GM18519 (cell line): ENCODE measurements around the gene PDYN.

ENCODE experiments used
- ATAC-seq: cut with Tn5 transposase; IDR thresholded peaks from one replicate; pipeline ENCODE4 v1.9.1; 2021; ENCODE audit warnings: mild to moderate bottlenecking, moderate library complexity; ENCODE audit not compliant: unreplicated experiment, low FRiP score

The PDYN gene

DNA sequence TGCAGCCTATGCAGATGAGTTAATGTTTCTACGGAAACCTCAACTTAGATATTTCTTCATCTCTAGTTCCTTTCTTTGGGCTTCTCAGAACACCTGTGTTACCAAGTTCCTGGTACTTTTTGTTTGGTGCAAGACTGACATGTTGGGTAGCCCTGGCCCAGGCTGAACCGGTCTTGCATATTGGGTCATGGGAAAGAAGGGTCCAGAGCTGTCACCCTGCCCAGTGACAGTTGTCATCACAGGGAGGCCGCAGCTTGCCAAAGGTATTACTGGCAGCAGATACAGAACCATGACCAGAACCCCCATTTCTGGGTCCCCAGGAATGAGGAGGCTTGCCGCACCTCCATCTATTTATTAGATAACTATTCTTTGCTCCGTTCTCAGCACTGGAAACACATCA, 40.2 kb downstream of the PDYN start:
- no peak for ATAC-seq

DNA sequence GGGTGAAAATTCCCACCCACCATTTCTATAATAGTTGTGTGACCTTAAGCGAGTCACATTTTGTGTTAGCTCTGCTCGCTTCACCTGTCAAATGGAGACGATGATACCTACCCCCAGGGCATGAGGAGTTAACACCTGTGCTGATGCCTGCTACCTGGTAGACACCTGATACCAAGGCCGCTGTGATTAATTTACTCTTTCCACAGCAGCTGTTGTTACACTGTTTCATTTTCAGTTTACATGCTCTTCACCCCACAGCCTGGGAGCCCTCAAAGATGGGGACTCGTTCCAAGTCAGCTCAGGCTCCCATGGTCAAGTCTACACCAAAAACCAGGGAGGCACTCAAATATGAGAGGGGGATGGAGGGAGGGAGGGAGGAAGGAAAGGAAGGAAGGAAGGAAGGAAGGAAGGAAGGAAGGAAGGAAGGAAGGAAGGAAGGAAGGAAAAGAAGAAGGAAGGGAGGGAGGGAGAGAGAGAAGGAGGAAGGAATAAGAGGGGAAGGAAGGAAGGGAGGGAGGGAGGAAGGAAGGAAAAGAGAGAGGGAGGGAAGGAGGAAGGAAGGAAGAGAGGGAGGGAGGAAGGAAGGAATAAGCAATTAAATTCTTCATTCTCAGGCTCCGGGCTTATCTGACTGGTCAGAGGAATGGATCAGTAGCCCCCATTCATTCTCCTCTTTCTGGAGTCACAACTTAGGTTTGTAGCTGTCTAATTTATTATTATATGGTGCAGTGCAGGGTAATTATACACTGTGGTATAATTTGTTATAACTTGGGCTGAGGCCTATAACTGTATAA, 40.9 kb downstream of the PDYN start:
- no peak for ATAC-seq

DNA sequence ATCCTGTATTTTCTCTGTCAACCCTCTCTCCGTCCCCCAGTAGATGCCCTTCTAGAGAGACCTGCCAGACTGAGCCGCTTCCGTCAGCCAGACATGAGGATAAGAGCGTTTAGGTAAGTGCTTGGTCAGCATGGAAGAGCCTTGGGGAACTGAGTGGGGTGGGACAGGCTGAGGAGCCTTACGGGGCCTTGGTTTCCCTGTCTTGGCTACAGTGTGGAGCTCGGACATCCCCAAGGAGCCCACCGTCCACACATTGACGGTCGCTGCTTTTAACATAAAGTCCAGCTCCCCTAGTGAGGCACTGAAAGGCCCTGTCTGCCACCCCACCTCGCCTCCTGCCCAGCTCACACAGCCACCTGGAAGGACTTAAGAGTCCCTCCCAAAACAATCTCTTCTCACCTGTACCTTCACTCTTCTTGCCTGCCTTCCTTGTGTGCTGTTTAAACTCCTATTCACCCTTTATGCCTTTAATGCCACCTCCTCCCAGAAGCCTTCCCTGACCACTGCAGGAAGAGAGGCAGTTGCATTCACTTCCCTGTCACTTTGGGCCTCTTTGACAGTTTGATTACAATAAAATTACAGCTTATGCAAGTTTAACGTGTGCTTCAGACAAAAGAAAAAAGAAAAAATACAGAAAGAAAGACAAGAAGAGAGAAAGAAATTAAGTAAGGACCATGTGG, 42.3 kb downstream of the PDYN start:
- ATAC-seq = no peak

DNA sequence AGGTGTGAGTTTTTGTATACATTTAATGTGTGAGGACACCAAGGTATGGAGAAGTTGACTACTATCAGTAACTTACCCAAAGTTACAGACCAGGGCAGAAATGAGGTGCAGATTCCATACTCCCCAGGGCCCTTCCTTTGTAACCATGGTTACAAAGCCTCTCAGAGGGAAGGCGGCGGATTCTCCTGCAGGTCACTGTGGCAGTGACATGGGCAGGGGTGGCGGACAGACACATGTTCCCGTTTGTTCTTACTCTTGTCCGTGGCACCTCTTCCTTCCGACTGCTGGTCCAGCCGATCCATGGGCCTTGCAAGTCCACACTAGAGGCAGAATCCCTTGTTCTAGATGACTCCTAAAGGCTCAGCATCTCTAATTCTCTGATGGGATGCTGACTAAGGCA, 43.0 kb downstream of the PDYN start:
- no peak for ATAC-seq

DNA sequence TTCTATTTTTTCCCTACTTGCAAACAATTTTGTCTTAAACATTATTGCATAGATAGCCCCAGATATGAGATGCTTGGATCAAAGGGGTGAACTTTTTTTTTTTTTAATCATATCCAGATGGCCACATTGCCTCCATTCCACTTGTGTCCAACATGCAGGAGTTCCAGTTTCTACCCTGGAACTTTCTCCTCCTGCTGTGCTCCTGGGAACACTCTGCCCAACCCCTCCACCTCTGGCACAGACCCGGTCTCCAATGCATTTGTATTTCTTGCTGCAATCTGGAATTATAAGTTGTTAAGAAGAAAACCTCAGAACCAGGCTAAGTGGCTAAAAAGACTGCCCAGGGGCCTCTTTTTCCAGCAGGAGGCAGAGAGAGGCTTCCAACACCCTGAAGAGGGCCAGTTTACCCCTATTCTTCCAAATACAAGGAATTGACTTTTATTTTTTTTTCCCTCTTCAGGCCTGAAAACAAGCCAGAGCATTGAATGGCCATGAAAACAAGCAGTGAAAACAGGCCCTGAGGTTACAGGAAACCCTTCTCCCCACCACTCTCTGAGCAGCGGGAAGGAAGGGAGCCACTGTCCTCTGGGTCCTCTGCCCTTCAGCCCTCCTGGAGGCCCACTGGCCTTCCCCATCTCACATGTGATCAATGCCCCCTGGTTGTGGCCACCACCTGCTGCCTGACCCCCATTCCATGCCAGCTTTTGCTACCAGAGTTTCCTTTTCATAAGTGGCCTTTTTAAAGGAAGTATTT, 44.3 kb downstream of the PDYN start:
- ATAC-seq = no peak

DNA sequence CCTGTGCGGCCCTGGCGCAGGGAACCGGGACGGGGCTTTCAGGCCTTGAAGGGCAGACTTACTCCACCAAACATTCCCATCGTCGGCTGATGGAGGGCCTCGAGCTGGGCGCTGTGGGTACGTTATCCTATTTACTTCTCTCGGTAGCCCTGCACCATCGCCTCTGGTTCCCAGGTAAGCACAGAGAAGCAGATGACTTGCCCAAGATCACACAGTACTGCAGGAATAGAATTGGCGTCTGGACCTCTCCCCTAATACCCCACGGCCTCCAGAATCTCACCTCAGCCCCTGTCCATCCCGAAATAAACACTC, 46.4 kb downstream of the PDYN start:
- no peak for ATAC-seq

DNA sequence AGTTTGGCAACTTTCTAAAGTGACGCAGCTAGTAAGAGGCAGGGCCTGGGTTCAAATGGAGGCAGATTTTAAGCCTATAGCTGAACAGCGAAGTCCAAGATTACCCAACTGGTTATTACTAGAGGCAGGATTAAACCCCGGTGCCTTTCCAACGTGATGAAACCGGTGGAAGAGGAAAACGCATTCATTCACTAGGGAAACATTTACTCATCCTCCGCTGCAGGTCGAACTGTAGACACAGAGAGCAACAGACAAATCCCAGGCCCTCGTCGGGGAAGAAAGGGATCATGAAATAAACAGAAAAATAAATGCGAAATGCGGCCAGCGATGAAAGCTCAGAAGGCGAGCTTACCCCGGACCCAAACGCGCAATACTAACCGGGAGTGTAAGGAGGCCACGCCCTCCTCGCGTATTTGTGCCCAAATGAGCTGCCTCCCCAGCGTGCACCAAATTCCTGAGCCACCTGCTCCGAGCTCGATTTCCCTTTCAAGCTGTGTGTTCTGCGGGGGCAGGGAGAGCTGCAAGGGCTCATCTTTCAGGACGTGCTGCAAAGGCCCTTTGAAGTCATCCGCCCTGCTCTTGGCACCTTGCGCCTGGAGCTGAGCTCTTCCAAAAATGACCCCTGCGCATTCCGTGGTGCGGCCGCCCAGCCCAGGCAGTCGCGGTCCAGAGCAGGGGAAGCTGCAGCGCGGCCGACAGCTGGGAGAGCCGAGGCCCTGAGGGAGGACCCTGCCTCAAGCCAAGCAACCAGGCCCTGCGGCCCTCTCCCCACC, 46.9 kb downstream of the PDYN start:
- ATAC-seq = no peak

DNA sequence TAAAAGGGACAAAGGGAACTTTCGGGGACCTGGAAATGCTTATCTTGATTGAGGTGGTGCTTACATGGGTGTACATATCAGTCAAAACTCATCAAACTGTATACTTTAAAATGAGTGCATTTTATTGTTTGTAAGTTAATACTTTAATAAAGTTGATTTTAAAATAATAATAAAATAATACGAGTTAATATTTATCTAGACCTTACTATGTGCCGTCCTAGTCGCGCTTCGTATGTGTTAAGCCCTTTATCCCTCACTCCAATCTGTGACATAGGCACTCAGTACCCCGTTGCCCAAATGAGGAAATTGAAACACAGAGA, 47.5 kb downstream of the PDYN start:
- ATAC-seq = no peak

DNA sequence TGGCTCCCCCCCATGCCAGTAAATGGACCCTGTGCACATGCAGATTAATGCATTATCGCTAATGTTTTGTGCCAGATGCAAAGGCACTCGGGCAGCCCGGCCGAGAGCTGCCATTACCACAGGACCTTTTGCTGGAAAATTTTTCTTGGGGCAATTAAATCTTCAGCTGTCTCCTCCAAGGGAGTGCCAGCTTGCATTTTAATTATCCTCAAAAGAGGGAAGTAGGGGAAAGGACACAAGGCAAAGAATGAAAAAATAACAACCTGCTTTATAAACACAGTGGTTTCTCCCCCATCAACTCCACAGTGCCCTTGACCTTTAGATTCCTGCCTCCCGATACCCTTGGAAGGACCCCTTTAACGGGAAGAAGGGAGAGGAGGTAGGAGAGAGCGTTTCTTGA, 48.2 kb downstream of the PDYN start:
- no peak for ATAC-seq

DNA sequence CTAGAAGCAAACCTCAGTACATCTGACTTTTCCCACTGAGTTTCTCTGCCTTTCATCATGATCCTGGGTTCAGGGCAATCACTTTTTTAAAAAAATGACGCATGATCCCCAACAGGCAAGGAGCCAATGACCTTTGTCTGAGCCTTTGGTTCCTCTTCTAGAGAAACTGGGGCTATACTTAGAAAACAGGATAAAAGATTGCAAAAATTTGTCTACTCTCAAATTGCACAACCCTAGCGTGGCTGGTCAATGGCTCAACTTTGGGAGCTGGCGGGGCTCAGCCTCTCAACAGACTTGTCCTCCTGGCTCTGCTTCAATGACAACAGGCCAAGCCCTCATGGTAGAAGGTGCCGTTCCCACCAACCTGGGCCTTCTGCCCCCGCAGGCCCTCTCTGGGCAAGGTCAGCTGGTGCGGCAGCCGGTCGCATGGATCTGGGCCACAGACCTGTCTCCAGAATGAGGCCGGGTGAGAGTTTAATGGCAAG, 48.7 kb downstream of the PDYN start:
- no peak for ATAC-seq

DNA sequence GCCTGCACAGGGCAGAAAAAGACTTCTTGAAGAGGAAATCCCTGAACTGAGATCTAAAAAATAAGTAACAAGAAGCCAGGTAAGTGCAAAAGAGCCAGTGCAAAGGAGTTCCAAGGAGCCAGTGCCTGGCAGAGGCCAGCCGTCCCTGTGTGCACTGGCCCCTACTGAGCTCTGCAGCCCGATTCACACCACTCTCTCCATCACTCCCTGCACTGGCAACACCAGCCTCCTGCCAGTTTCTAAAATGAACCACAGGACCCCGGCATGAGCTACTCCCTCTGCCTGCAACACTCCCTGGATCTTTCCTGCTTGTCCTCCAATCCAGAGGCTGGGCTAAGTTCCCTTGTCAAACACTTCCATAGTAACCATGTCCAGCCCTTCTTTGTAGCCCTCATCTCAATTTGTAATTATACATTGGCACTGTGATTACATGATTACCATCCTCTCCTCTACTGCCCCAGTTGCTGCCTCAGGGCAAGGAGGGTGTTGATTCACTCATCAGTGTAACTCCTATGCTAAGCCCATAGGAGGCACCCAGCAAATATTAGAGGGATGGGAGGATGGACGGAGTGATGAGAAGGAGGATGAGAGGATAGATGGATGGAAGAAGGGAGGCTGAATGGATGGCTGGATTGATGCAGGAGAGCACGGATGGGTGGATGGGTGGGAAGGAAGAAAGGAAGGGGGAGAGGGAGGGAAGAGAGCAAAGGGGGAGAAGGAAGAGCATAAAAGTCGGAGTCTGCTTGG, 49.3 kb downstream of the PDYN start:
- ATAC-seq = no peak

DNA sequence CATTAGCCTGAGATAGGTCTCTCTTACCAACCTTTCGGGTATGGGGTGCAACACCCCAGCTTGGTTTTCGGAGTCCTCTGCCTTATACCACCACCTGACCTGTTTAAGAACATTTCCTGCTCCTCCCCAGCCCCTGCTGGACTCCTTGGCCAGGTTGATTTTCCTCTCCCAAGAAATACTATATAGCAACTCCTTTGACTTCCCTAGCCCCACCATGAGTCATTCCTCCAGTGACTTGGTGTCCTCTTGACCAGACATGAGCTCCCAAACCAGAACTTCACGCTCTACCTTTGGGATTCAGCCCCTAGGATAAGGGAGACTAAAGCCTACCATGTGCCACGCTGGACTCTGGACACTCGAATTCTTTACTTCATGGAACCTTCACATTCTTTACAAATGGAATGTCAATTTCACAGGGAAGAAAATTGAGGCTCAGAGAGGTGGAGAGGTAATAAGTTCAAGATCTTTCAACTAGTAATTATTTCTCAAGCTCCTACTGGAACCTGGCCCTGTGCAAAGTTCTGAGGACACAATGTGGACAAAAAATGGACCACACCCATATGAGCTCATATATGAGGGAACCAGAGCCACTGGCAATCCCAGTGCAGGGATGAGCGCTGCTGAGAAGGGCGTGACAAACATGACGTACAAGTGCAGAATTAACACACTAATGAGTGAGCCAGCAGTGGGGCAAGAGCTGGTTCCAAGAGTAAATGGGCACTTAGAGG, 50.4 kb downstream of the PDYN start:
- no peak for ATAC-seq

DNA sequence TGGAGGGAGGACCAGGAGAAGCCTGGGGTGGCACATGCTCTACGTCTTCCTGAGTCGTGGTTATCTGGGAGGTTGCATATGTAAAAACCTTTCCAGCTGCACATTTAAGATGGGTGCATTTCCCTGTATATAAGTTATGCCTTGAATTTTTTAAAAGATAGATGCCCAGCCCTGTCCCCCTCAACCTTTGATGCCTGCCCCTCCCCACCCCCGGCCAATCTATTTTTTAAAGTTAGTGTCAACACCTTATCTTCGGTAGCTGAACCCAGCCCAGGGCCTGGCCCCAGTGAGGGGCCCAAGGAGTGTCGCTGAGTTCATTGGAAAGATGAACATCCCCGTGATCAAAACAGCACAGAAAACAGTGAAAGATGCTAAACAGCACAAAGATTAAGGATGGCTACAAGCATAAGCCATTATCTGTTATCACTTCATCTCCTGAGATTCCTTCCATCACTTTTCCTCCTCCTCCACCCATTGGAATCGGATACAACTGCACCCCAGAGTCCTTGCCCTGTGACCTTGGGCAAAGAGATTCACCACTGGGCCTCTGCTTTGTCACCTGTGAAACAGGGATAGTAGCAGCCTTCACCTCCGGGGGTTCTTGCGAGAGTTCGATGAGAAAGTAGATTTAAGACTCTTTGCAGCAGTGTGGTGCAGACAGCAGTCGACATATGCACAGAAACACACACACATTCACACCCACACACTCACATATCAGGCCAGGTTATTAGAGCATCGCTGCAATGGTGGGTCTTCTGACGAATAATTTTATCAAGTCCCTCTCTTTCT, 51.2 kb downstream of the PDYN start:
- ATAC-seq = no peak

DNA sequence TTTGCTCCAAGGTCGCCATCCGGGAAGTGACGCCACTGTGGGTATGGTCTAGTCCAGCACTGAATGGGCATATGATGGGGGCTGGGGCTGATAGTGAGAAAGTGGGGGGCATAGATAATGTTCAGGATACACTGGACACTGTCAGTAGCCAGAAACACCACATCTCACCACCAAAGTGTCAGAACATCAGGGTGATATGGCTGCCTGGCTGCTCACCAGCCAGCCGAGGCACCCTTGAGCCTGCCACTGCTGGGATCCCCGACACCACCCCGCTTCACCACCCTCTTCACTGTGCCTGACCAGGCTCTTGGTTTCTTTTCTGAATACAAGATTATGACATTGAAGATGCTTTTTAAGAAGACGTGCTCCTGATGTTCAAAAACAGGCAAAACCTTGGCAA, 51.8 kb downstream of the PDYN start:
- no peak for ATAC-seq

DNA sequence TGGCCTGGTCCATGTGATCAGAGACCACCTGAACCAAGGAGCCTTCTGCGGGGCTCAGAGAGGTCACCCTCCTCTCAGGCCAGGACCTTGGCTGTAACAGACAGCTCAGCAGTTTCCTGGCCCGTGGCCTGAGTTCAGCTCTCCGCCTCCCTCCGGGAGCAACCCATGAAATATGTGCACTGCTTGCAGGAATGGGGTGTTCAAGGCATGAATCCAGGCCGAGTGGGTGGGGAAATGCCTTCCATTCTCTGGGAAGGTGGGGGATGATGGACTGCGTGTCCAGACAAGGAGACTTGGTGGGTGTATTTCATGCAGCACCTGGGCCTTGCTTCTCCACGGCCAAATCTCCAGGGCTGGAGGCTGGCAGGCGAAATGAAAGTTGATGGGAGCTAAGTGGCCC, 52.6 kb downstream of the PDYN start:
- ATAC-seq = no peak

DNA sequence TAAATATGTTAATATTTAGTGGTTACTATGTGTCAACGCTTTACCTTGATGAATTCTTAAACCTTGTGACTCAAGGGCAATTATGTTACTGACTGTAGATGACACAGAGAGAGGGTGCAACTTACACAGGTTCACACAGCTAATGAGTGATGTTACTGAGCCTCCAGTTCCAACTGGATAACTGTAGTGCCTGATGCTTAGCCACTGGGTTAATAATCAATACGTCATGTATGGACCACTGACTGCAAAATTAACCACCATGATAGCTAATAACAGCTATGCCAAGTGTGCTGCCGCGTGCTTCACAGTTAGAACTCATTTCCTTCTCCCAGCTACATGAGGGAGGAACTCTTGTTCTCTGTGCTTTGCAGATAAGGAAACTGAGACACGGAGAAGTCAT, 53.3 kb downstream of the PDYN start:
- no peak for ATAC-seq

DNA sequence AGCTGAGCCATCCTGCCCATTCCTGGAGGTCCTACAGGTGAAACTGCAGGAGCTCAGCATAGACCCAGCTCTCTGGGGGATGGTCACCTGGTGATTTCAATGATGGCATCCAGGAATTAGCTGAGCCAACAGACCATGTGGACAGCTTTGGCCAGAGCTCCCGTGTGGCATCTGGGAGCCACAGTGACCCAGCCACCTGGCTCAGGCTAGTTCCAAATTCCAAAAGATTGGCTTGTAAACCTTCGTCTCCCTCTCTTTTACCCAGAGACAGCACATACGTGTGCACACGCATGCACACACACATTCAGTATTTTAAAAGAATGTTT, 54.6 kb downstream of the PDYN start:
- ATAC-seq = no peak

DNA sequence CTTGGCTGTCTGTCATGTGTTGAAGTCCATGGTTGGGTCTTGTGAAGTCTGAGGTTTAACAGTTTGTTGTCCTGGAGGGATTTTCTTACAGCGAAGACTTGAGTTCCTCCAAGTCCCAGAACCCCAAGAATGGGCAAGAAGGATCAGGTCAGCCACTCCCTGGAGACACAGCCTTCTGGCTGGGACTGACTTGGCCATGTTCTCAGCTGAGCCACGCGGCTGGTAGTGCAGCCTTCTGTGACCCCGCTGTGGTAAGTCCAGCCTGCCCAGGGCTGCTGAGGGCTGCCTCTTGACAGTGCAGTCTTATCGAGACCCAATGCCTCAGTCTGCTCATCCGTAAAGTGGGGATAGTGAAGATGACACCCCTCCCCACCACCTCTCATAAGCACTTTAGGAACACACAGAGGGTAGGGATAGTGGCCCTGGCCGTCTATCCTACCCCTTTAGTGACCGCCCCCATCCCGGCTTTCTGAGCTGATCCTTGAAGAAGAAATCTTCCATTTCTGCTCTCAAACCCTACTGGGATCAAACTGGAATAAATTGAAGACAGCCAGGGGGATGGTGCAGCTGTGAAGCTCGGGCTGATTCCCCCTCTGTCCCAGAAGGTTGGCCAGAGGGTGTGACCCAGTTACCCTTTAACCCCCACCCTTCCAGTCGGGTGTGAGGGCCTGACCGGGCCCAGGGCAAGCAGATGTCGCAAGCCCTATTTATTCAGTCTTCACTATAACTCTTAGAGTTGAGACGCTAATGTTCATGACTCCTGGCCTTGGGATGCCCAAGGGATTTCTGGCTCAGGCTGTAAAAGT, 55.2 kb downstream of the PDYN start:
- ATAC-seq = no peak
